Memory B cell (primary cell): ENCODE data around the gene DNAJC18.

Experiments used
- ATAC-seq: fragments of 150-1000 bp; cut with Tn5 transposase; 2 replicates; pipeline ENCODE4 v1.10.0; 2021; ENCODE audit warnings: low read depth, mild to moderate bottlenecking, moderate library complexity
- DNase-seq, 2 donors: peaks; one replicate each; pipeline ENCODE4 v3.0.0; 2022; ENCODE audit warnings: low spot score in 2 of 2
- H3K27ac Mint-ChIP-seq: one replicate; pipeline ENCODE4 v1.8.0; 2022; ENCODE audit warnings: mild to moderate bottlenecking, moderate library complexity, mixed read lengths
- H3K27me3 Mint-ChIP-seq: one replicate; pipeline ENCODE4 v1.8.0; 2022; ENCODE audit warnings: mixed read lengths
- H3K36me3 Mint-ChIP-seq: one replicate; pipeline ENCODE4 v1.8.0; 2022; ENCODE audit warnings: mild to moderate bottlenecking, mixed read lengths
- H3K4me1 Mint-ChIP-seq: one replicate; pipeline ENCODE4 v1.8.0; 2022; ENCODE audit warnings: mixed read lengths
- H3K4me3 Mint-ChIP-seq: one replicate; pipeline ENCODE4 v1.8.0; 2022; ENCODE audit warnings: mild to moderate bottlenecking, moderate library complexity, mixed read lengths
- H3K9me3 Mint-ChIP-seq: one replicate; pipeline ENCODE4 v1.8.0; 2022; ENCODE audit warnings: mixed read lengths

DNAJC18 gene

GRCh38 chr5:139426203-139426885 is 13.0 kb downstream of the DNAJC18 start:
- Mint-ChIP-seq H3K9me3 (no peaks in the 10 kb centered on the region), H3K4me3 (no peak overlapping the region), H3K4me1 (peaks cover 4% of the 10 kb centered on the region), H3K27ac (no peak overlapping the region), H3K27me3 (no peaks in the 10 kb centered on the region), H3K36me3 (peaks cover 10% of the 10 kb centered on the region)
- ATAC-seq (no peak), DNase-seq (no peak)

GRCh38 chr5:139425497-139425896 is 13.8 kb downstream of the DNAJC18 start:
- DNase-seq (no peak), ATAC-seq (no peak)
- Mint-ChIP-seq H3K4me1 (peaks cover 4% of the 10 kb centered on the region), H3K4me3 (no peak overlapping the region), H3K27me3 (no peaks in the 10 kb centered on the region), H3K36me3 (peaks cover 11% of the 10 kb centered on the region), H3K27ac (no peak overlapping the region), H3K9me3 (no peaks in the 10 kb centered on the region)

GRCh38 chr5:139422307-139422893 is 16.9 kb downstream of the DNAJC18 start:
- no peaks in the 10 kb centered on the region for H3K27me3 Mint-ChIP-seq
- no peak overlapping the region for H3K27ac Mint-ChIP-seq
- no peaks in the 10 kb centered on the region for H3K9me3 Mint-ChIP-seq
- peaks cover 4% of the 10 kb centered on the region for H3K4me1 Mint-ChIP-seq
- ATAC-seq: peak; percentile 98
- peak; percentile 42 to 62 for DNase-seq
- peaks cover 23% of the 10 kb centered on the region for H3K36me3 Mint-ChIP-seq
- H3K4me3 Mint-ChIP-seq: no peak overlapping the region

GRCh38 chr5:139419226-139420192 is 19.8 kb downstream of the DNAJC18 start:
- H3K27me3 Mint-ChIP-seq: no peaks in the 10 kb centered on the region
- no peaks in the 10 kb centered on the region for H3K9me3 Mint-ChIP-seq
- H3K27ac Mint-ChIP-seq: peak overlapping the region; percentile 42
- ATAC-seq (no peak), DNase-seq (no peak)
- peaks cover 18% of the 10 kb centered on the region for H3K36me3 Mint-ChIP-seq
- no peak overlapping the region for H3K4me3 Mint-ChIP-seq
- H3K4me1 Mint-ChIP-seq: peaks cover 4% of the 10 kb centered on the region

- peaks cover 18% of the 10 kb centered on the region for H3K36me3 Mint-ChIP-seq
- peaks cover 4% of the 10 kb centered on the region for H3K4me1 Mint-ChIP-seq
- no peak overlapping the region for H3K27ac Mint-ChIP-seq
Observed at GRCh38 chr5:139418793-139419192, 20.5 kb downstream of the DNAJC18 start.

GRCh38 chr5:139417214-139417613 is 22.1 kb downstream of the DNAJC18 start:
- H3K4me3 Mint-ChIP-seq: no peak overlapping the region
- peaks cover 15% of the 10 kb centered on the region for H3K36me3 Mint-ChIP-seq
- no peak overlapping the region for H3K27ac Mint-ChIP-seq
- ATAC-seq: no peak
- no peaks in the 10 kb centered on the region for H3K27me3 Mint-ChIP-seq
- no peak for DNase-seq
- no peaks in the 10 kb centered on the region for H3K9me3 Mint-ChIP-seq
- H3K4me1 Mint-ChIP-seq: peaks cover under 1% of the 10 kb centered on the region

More at GRCh38 chr5:139418793-139419192, 20.5 kb downstream of the DNAJC18 start:
- DNase-seq: no peak
- no peak for ATAC-seq
- no peak overlapping the region for H3K4me3 Mint-ChIP-seq
- H3K9me3 Mint-ChIP-seq: no peaks in the 10 kb centered on the region
- H3K27me3 Mint-ChIP-seq: no peaks in the 10 kb centered on the region

GRCh38 chr5:139416651-139417050 is 22.7 kb downstream of the DNAJC18 start:
- Mint-ChIP-seq H3K4me1 (no peaks in the 10 kb centered on the region), H3K27ac (no peak overlapping the region), H3K9me3 (no peaks in the 10 kb centered on the region), H3K4me3 (no peak overlapping the region), H3K27me3 (no peaks in the 10 kb centered on the region), H3K36me3 (peaks cover 14% of the 10 kb centered on the region)
- no peak for ATAC-seq
- no peak for DNase-seq

GRCh38 chr5:139415869-139416268 is 23.5 kb downstream of the DNAJC18 start:
- Mint-ChIP-seq H3K27ac (no peak overlapping the region), H3K9me3 (no peaks in the 10 kb centered on the region), H3K4me1 (no peaks in the 10 kb centered on the region), H3K4me3 (no peak overlapping the region), H3K36me3 (peaks cover 13% of the 10 kb centered on the region), H3K27me3 (no peaks in the 10 kb centered on the region)
- ATAC-seq (no peak), DNase-seq (no peak)

GRCh38 chr5:139415221-139415861 is 24.0 kb downstream of the DNAJC18 start:
- Mint-ChIP-seq H3K4me3 (no peak overlapping the region), H3K27ac (no peak overlapping the region), H3K36me3 (peaks cover 12% of the 10 kb centered on the region), H3K27me3 (no peaks in the 10 kb centered on the region), H3K9me3 (no peaks in the 10 kb centered on the region), H3K4me1 (no peaks in the 10 kb centered on the region)
- ATAC-seq: no peak
- DNase-seq: no peak

- ATAC-seq (no peak), DNase-seq (no peak)
- no peaks in the 10 kb centered on the region for H3K27me3 Mint-ChIP-seq
- no peaks in the 10 kb centered on the region for H3K4me1 Mint-ChIP-seq
- H3K36me3 Mint-ChIP-seq: peaks cover 9% of the 10 kb centered on the region
- H3K27ac Mint-ChIP-seq: no peak overlapping the region
- no peaks in the 10 kb centered on the region for H3K9me3 Mint-ChIP-seq
- no peak overlapping the region for H3K4me3 Mint-ChIP-seq
Observed at GRCh38 chr5:139414581-139415130, 24.7 kb downstream of the DNAJC18 start.

GRCh38 chr5:139413963-139414362 is 25.4 kb downstream of the DNAJC18 start:
- ATAC-seq: no peak
- DNase-seq: no peak
- H3K4me3 Mint-ChIP-seq: no peak overlapping the region
- H3K27me3 Mint-ChIP-seq: no peaks in the 10 kb centered on the region
- peaks cover 5% of the 10 kb centered on the region for H3K36me3 Mint-ChIP-seq
- H3K27ac Mint-ChIP-seq: no peak overlapping the region
- H3K4me1 Mint-ChIP-seq: no peaks in the 10 kb centered on the region
- H3K9me3 Mint-ChIP-seq: no peaks in the 10 kb centered on the region

GRCh38 chr5:139413153-139413552 is 26.2 kb downstream of the DNAJC18 start:
- no peaks in the 10 kb centered on the region for H3K27me3 Mint-ChIP-seq
- no peaks in the 10 kb centered on the region for H3K9me3 Mint-ChIP-seq
- no peaks in the 10 kb centered on the region for H3K4me1 Mint-ChIP-seq
- H3K36me3 Mint-ChIP-seq: no peaks in the 10 kb centered on the region
- ATAC-seq: no peak
- no peak overlapping the region for H3K4me3 Mint-ChIP-seq
- no peak for DNase-seq
- H3K27ac Mint-ChIP-seq: no peak overlapping the region

GRCh38 chr5:139410993-139411828 is 28.1 kb downstream of the DNAJC18 start:
- ATAC-seq (no peak), DNase-seq (no peak)
- Mint-ChIP-seq H3K9me3 (no peaks in the 10 kb centered on the region), H3K27me3 (no peaks in the 10 kb centered on the region), H3K27ac (no peak overlapping the region), H3K4me1 (peaks cover 11% of the 10 kb centered on the region), H3K36me3 (no peaks in the 10 kb centered on the region), H3K4me3 (no peak overlapping the region)
